HEK293 (cell line): Measurements from ENCODE around the gene FOXN3.

Experiments used
- CTCF ChIA-PET: fragments of 350-600 bp; formaldehyde crosslinking; extraction: SDS; loops from one replicate; lab custom pipeline; 2021; ENCODE audit warnings: antibody characterized with exemption; lab: Yijun Ruan, JAX
- POLR2A ChIA-PET: fragments of 300-600 bp; formaldehyde crosslinking; extraction: SDS; loops from one replicate; lab custom pipeline; 2020; ENCODE audit warnings: antibody characterized with exemption, inconsistent platforms; lab: Yijun Ruan, JAX
- H3K27ac ChIP-seq: fragments of 200-500 bp; sonication (Bioruptor generic); 2 replicates; pipeline ENCODE4 v1.5.1; 2014; ENCODE audit warnings: low read depth, low read length, control low read depth, inconsistent platforms; ENCODE audit errors: extremely low read depth
- H3K36me3 ChIP-seq, 2 experiments: fragments of 200-500 bp in 1 of 2; sonication (Bioruptor generic) in 1 of 2; 1 replicate in 1 of 2; 2 replicates in 1 of 2; pipeline ENCODE4 v1.5.1; 2014 to 2017; ENCODE audit warnings: inconsistent platforms in 2 of 2, low read length in 2 of 2; ENCODE audit not compliant: control insufficient read depth in 2 of 2, insufficient read depth in 1 of 2
- H3K4me1 ChIP-seq: fragments of 200-500 bp; sonication (Bioruptor generic); 2 replicates; pipeline ENCODE4 v1.5.1; 2014; ENCODE audit warnings: mild to moderate bottlenecking, low read length, inconsistent platforms; ENCODE audit not compliant: control insufficient read depth, insufficient read depth
- H3K4me3 ChIP-seq: 2 replicates; pipeline ENCODE4 v1.5.1; 2011; ENCODE audit warnings: low read depth, mild to moderate bottlenecking, control low read depth, low read length, moderate library complexity
- H3K9me3 ChIP-seq: fragments of 200-500 bp; sonication (Bioruptor generic); 2 replicates; pipeline ENCODE4 v1.5.1; 2014; ENCODE audit warnings: low read depth, low read length, inconsistent platforms; ENCODE audit not compliant: control insufficient read depth, insufficient read depth
- HIC1 ChIP-seq: fragments of 450-650 bp; formaldehyde crosslinking; IDR thresholded peaks from 2 replicates; pipeline ENCODE4 v1.5.1; 2016; ENCODE audit warnings: missing biosample characterization, missing genetic modification characterization
- IKZF3 ChIP-seq: fragments of 450-650 bp; IDR thresholded peaks from 2 replicates; pipeline ENCODE4 v1.5.0; 2018; ENCODE audit warnings: missing biosample characterization, mild to moderate bottlenecking, missing genetic modification characterization, moderate library complexity
- PRDM10 ChIP-seq: fragments of 450-650 bp; formaldehyde crosslinking; IDR thresholded peaks from 2 replicates; pipeline ENCODE4 v1.5.1; 2016; ENCODE audit warnings: missing biosample characterization, missing genetic modification characterization
- PRDM6 ChIP-seq: fragments of 450-650 bp; formaldehyde crosslinking; IDR thresholded peaks from 2 replicates; pipeline ENCODE4 v1.5.1; 2017; ENCODE audit warnings: missing biosample characterization, missing genetic modification characterization
- SETDB1 ChIP-seq: IDR thresholded peaks from one replicate; pipeline ENCODE4 v1.6.1; 2017; ENCODE audit warnings: mild to moderate bottlenecking, low read length, moderate library complexity, mixed read lengths; ENCODE audit not compliant: insufficient read length
- ZFP41 ChIP-seq: fragments of 450-650 bp; formaldehyde crosslinking; IDR thresholded peaks from 2 replicates; pipeline ENCODE4 v1.5.1; 2016; ENCODE audit warnings: missing biosample characterization, missing genetic modification characterization, borderline replicate concordance
- ZNF157 ChIP-seq: fragments of 450-650 bp; formaldehyde crosslinking; IDR thresholded peaks from 2 replicates; pipeline ENCODE4 v1.5.1; 2016; ENCODE audit warnings: missing biosample characterization, missing genetic modification characterization
- ZNF211 ChIP-seq: fragments of 450-650 bp; formaldehyde crosslinking; IDR thresholded peaks from 2 replicates; pipeline ENCODE4 v1.5.1; 2016; ENCODE audit warnings: low read depth, missing biosample characterization, missing genetic modification characterization
- ZNF302 ChIP-seq: fragments of 450-650 bp; formaldehyde crosslinking; IDR thresholded peaks from 2 replicates; pipeline ENCODE4 v1.5.1; 2016; ENCODE audit warnings: missing biosample characterization, missing genetic modification characterization, low read depth
- ZNF518A ChIP-seq: fragments of 450-650 bp; formaldehyde crosslinking; conservative IDR thresholded peaks from 2 replicates; pipeline ENCODE4 v1.5.1; 2016; ENCODE audit warnings: low read depth, missing biosample characterization, missing genetic modification characterization
- ZNF561 ChIP-seq: fragments of 450-650 bp; IDR thresholded peaks from 2 replicates; pipeline ENCODE4 v1.5.1; 2018; ENCODE audit warnings: missing biosample characterization, missing genetic modification characterization, borderline replicate concordance
- ZNF623 ChIP-seq: fragments of 450-650 bp; formaldehyde crosslinking; IDR thresholded peaks from 2 replicates; pipeline ENCODE4 v1.5.1; 2016; ENCODE audit warnings: missing biosample characterization, missing genetic modification characterization
- ZNF837 ChIP-seq: fragments of 450-650 bp; formaldehyde crosslinking; IDR thresholded peaks from 2 replicates; pipeline ENCODE4 v1.5.1; 2016; ENCODE audit warnings: missing biosample characterization, missing genetic modification characterization
- ZSCAN16 ChIP-seq: fragments of 450-650 bp; formaldehyde crosslinking; IDR thresholded peaks from 2 replicates; pipeline ENCODE4 v1.5.1; 2016; ENCODE audit warnings: missing biosample characterization, missing genetic modification characterization

FOXN3 gene

GRCh38 chr14:89180546-89180945, 236.5 kb downstream of the FOXN3 start:
- H3K4me3 ChIP-seq = no peak overlapping the region
- no peak for TF ChIP-seq ZFP41 (tag by site-specific recombination)
- TF ChIP-seq ZNF302 (tag by site-specific recombination) = no peak
- TF ChIP-seq ZNF561 (tag by site-specific recombination) = no peak
- no peak for TF ChIP-seq ZNF837 (tag by site-specific recombination)
- no peak for TF ChIP-seq PRDM10
- no peak for TF ChIP-seq ZNF518A
- no peak for TF ChIP-seq ZNF211 (tag by site-specific recombination)
- no peak for TF ChIP-seq PRDM6
- TF ChIP-seq SETDB1 = no peak
- no peak for TF ChIP-seq HIC1 (tag by site-specific recombination)
- H3K27ac ChIP-seq = no peak overlapping the region
- H3K9me3 ChIP-seq = no peaks in the 10 kb centered on the region
- CTCF ChIA-PET = no interaction called here
- peaks cover 0 to under 1% of the 10 kb centered on the region in 2 experiments; a peak in 1 of 3 replicates for H3K36me3 ChIP-seq
- POLR2A ChIA-PET = no interaction called here
- H3K4me1 ChIP-seq = 0 out of 2 replicates have a peak, but pooled peaks cover 3% of the 10 kb centered on the region

GRCh38 chr14:89179891-89180404, 237.1 kb downstream of the FOXN3 start:
- H3K36me3 ChIP-seq = peaks cover 0 to 7% of the 10 kb centered on the region in 2 experiments; a peak in 1 of 3 replicates
- TF ChIP-seq ZNF157 (no peak), ZNF623 (tag by site-specific recombination) (no peak), IKZF3 (no peak), ZSCAN16 (tag by site-specific recombination) (no peak)
- ChIA-PET CTCF (no interaction called here), POLR2A (no interaction called here)
- H3K4me3 ChIP-seq = no peak overlapping the region
- H3K9me3 ChIP-seq = no peaks in the 10 kb centered on the region
- H3K27ac ChIP-seq = no peak overlapping the region
- H3K4me1 ChIP-seq = 0 out of 2 replicates have a peak, but pooled peaks cover 3% of the 10 kb centered on the region
